HEK293 (cell line): Measurements from ENCODE around the gene KANSL1.

Source experiments
- HOXA7 ChIP-seq: sonication (generic); formaldehyde crosslinking; IDR thresholded peaks from 2 replicates; pipeline ENCODE4 v1.8.1; 2022; ENCODE audit warnings: missing genetic modification reagents, borderline replicate concordance
- KLF1 ChIP-seq: fragments of 450-650 bp; formaldehyde crosslinking; IDR thresholded peaks from 2 replicates; pipeline ENCODE4 v1.5.1; 2016; ENCODE audit warnings: missing biosample characterization, missing genetic modification characterization
- KLF10 ChIP-seq: fragments of 450-650 bp; IDR thresholded peaks from 2 replicates; pipeline ENCODE4 v1.5.1; 2018; ENCODE audit warnings: missing biosample characterization, mild to moderate bottlenecking, missing genetic modification characterization
- KLF16 ChIP-seq: fragments of 450-650 bp; formaldehyde crosslinking; IDR thresholded peaks from 2 replicates; pipeline ENCODE4 v1.5.1; 2017; ENCODE audit warnings: missing biosample characterization, missing genetic modification characterization
- MYNN ChIP-seq: fragments of 450-650 bp; formaldehyde crosslinking; IDR thresholded peaks from 2 replicates; pipeline ENCODE4 v1.5.1; 2016; ENCODE audit warnings: missing biosample characterization, missing genetic modification characterization, borderline replicate concordance
- PATZ1 ChIP-seq: fragments of 450-650 bp; formaldehyde crosslinking; IDR thresholded peaks from 2 replicates; pipeline ENCODE4 v1.5.1; 2016; ENCODE audit warnings: missing biosample characterization, missing genetic modification characterization
- PRDM2 ChIP-seq: fragments of 450-650 bp; formaldehyde crosslinking; IDR thresholded peaks from 2 replicates; pipeline ENCODE4 v1.5.1; 2016; ENCODE audit warnings: missing biosample characterization, missing genetic modification characterization, borderline replicate concordance
- REPIN1 ChIP-seq: fragments of 450-650 bp; formaldehyde crosslinking; IDR thresholded peaks from 2 replicates; pipeline ENCODE4 v1.5.1; 2017; ENCODE audit warnings: missing biosample characterization, missing genetic modification characterization, low read depth
- YY1 ChIP-seq: fragments of 450-650 bp; formaldehyde crosslinking; IDR thresholded peaks from 2 replicates; pipeline ENCODE4 v1.5.1; 2018; ENCODE audit warnings: missing biosample characterization, missing genetic modification characterization
- ZBTB6 ChIP-seq: fragments of 450-650 bp; formaldehyde crosslinking; IDR thresholded peaks from 2 replicates; pipeline ENCODE4 v1.5.1; 2017; ENCODE audit warnings: missing biosample characterization, missing genetic modification characterization
- ZBTB7A ChIP-seq: fragments of 450-650 bp; formaldehyde crosslinking; IDR thresholded peaks from 2 replicates; pipeline ENCODE4 v1.5.1; 2016; ENCODE audit warnings: low read depth, missing biosample characterization, missing genetic modification characterization
- ZBTB8A ChIP-seq: fragments of 450-650 bp; formaldehyde crosslinking; IDR thresholded peaks from 2 replicates; pipeline ENCODE4 v1.5.1; 2016; ENCODE audit warnings: missing biosample characterization, missing genetic modification characterization
- ZNF10 ChIP-seq: fragments of 450-650 bp; formaldehyde crosslinking; IDR thresholded peaks from 2 replicates; pipeline ENCODE4 v1.5.1; 2017; ENCODE audit warnings: missing biosample characterization, missing genetic modification characterization
- ZNF155 ChIP-seq: fragments of 450-650 bp; formaldehyde crosslinking; IDR thresholded peaks from 2 replicates; pipeline ENCODE4 v1.5.1; 2016; ENCODE audit warnings: missing biosample characterization, missing genetic modification characterization
- ZNF2 ChIP-seq: fragments of 450-650 bp; formaldehyde crosslinking; IDR thresholded peaks from 2 replicates; pipeline ENCODE4 v1.5.1; 2016; ENCODE audit warnings: missing biosample characterization, missing genetic modification characterization
- ZNF280D ChIP-seq: fragments of 450-650 bp; formaldehyde crosslinking; IDR thresholded peaks from 2 replicates; pipeline ENCODE4 v1.5.1; 2016; ENCODE audit warnings: missing biosample characterization, missing genetic modification characterization
- ZNF324 ChIP-seq: fragments of 450-650 bp; formaldehyde crosslinking; IDR thresholded peaks from 2 replicates; pipeline ENCODE4 v1.5.1; 2016; ENCODE audit warnings: missing biosample characterization, missing genetic modification characterization
- ZNF335 ChIP-seq: fragments of 450-650 bp; formaldehyde crosslinking; conservative IDR thresholded peaks from 2 replicates; pipeline ENCODE4 v1.5.1; 2016; ENCODE audit warnings: missing biosample characterization, missing genetic modification characterization
- ZNF341 ChIP-seq: fragments of 450-650 bp; formaldehyde crosslinking; IDR thresholded peaks from 2 replicates; pipeline ENCODE4; 2016; ENCODE audit warnings: low read depth, missing biosample characterization, missing genetic modification characterization
- ZNF585B ChIP-seq: fragments of 450-650 bp; formaldehyde crosslinking; IDR thresholded peaks from 2 replicates; pipeline ENCODE4 v1.5.1; 2016; ENCODE audit warnings: missing biosample characterization, missing genetic modification characterization
- ZNF600 ChIP-seq: fragments of 450-650 bp; formaldehyde crosslinking; IDR thresholded peaks from 2 replicates; pipeline ENCODE4 v1.5.1; 2016; ENCODE audit warnings: missing biosample characterization, missing genetic modification characterization
- ZNF621 ChIP-seq: fragments of 450-650 bp; formaldehyde crosslinking; IDR thresholded peaks from 2 replicates; pipeline ENCODE4 v1.5.1; 2017; ENCODE audit warnings: missing biosample characterization, missing genetic modification characterization
- ZNF639 ChIP-seq: fragments of 450-650 bp; formaldehyde crosslinking; IDR thresholded peaks from 2 replicates; pipeline ENCODE4 v1.5.1; 2016; ENCODE audit warnings: missing biosample characterization, missing genetic modification characterization
- ZNF76 ChIP-seq: fragments of 450-650 bp; formaldehyde crosslinking; IDR thresholded peaks from 2 replicates; pipeline ENCODE4; 2016; ENCODE audit warnings: low read depth, missing biosample characterization, missing genetic modification characterization, borderline replicate concordance
- ZNF777 ChIP-seq: fragments of 450-650 bp; formaldehyde crosslinking; IDR thresholded peaks from 2 replicates; pipeline ENCODE4 v1.5.1; 2017; ENCODE audit warnings: missing biosample characterization, missing genetic modification characterization, borderline replicate concordance
- ZSCAN23 ChIP-seq: fragments of 450-650 bp; formaldehyde crosslinking; IDR thresholded peaks from 2 replicates; pipeline ENCODE4 v1.5.1; 2016; ENCODE audit warnings: missing biosample characterization, missing genetic modification characterization

Gene KANSL1

GRCh38 chr17:46193626-46194392 is 580 bp upstream of the KANSL1 start (continued):
- TF ChIP-seq PRDM2 (tag by site-specific recombination) (no peak), ZNF10 (tag by site-specific recombination) (peak; percentile 92), ZNF2 (tag by site-specific recombination) (peak; percentile 81), MYNN (peak; percentile 73; the same call in 1 of the 2 replicates), ZNF585B (tag by site-specific recombination) (0 out of 2 replicates have a peak, but pooled peaks have one; percentile 23), KLF10 (peak; percentile 8; the same call in 1 of the 2 replicates), ZNF600 (tag by site-specific recombination) (peak; percentile 98), ZNF777 (tag by site-specific recombination) (peak; percentile 86; the same call in 1 of the 2 replicates), ZNF155 (no peak), KLF1 (peak; percentile 65), REPIN1 (tag by site-specific recombination) (0 out of 2 replicates have a peak, but pooled peaks have one; percentile 80), HOXA7 (CRISPR knock-in tag) (no peak), ZNF280D (peak; percentile 52; the same call in 1 of the 2 replicates), ZBTB7A (tag by site-specific recombination) (0 out of 2 replicates have a peak, but pooled peaks have one; percentile 20), ZBTB6 (0 out of 2 replicates have a peak, but pooled peaks have one; percentile 6), ZNF341 (tag by site-specific recombination) (peak; percentile 70), YY1 (peak; percentile 58), ZBTB8A (tag by site-specific recombination) (peak; percentile 77), ZNF335 (tag by site-specific recombination) (peak; percentile 93), ZNF76 (tag by site-specific recombination) (peak; percentile 98), PATZ1 (tag by site-specific recombination) (peak; percentile 98), ZSCAN23 (tag by site-specific recombination) (0 out of 2 replicates have a peak, but pooled peaks have one; percentile 37), ZNF621 (tag by site-specific recombination) (no peak), KLF16 (tag by site-specific recombination) (peak; percentile 67; the same call in 1 of the 2 replicates), ZNF324 (tag by site-specific recombination) (peak; percentile 6), ZNF639 (tag by site-specific recombination) (no peak)
